Measurements from ENCODE around the gene CHRNB4.

Gene CHRNB4

DNA sequence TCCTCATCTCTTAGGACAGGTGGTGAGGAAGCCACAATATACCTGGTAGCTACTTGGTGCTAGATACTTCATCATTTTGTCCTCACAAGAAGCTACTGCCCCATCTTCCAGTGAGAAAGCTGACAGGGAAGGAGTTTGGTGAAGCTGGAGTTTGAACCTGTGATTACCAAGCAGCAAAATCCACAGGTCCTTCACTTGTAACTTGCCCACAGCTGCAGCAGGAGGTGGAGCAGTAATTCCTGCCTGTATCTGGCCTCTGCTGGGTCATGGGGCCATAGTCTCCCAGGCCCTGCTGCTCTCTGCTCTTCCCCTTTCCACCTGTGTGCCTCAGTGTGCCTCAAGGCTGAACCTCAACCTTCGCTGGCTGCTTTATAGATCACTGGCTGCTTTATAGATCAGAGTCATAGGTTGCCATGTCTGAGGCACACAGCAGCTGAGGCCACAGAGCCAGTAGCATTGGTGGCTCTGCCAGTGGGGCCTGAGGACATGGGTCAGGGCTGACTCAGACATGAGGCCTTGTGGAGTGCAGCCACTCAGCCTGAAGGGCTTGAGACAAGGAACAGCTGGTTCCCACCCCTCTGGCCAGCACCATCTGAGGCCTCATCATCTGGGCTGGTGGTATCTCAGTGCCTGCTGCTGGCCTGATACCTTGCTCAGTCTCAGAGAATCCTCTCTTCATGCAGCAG, 11.1 kb upstream of the CHRNB4 start:
- H3K4me3 ChIP-seq, result no peak overlapping the region
- H3K9me3 ChIP-seq, result no peaks in the 10 kb centered on the region
- no peaks in the 10 kb centered on the region for H3K36me3 ChIP-seq
- H3K4me1 ChIP-seq, result no peaks in the 10 kb centered on the region
- DNase-seq, result no peak
- TF ChIP-seq, protein P1, sequence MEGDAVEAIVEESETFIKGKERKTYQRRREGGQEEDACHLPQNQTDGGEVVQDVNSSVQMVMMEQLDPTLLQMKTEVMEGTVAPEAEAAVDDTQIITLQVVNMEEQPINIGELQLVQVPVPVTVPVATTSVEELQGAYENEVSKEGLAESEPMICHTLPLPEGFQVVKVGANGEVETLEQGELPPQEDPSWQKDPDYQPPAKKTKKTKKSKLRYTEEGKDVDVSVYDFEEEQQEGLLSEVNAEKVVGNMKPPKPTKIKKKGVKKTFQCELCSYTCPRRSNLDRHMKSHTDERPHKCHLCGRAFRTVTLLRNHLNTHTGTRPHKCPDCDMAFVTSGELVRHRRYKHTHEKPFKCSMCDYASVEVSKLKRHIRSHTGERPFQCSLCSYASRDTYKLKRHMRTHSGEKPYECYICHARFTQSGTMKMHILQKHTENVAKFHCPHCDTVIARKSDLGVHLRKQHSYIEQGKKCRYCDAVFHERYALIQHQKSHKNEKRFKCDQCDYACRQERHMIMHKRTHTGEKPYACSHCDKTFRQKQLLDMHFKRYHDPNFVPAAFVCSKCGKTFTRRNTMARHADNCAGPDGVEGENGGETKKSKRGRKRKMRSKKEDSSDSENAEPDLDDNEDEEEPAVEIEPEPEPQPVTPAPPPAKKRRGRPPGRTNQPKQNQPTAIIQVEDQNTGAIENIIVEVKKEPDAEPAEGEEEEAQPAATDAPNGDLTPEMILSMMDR (IDR thresholded peaks at IDR 0.05), result no peak
- H3K27me3 ChIP-seq, result no peaks in the 10 kb centered on the region
- no peak overlapping the region for H3K27ac ChIP-seq
- intact Hi-C loops (cut with DNase I; ENCODE audit: low total_unique reads), result no loop called here

DNA sequence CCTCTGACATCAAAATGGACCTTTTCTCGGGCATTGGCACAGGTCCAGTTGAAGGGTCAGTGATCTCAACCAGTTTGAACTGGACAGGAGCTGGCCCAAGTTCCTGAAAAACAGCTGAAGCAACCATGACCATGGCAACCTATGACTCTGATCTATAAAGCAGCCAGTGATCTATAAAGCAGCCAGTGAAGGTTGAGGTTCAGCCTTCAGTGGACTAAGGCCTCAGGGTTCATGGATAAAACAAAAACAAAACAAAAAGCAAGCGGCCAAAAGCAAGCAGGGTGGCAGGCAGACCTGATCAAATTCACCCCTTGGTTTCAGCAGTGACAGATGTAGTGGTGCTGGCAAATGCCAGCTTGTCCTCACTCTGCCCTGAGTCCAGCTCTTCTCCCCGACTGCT, 10.0 kb upstream of the CHRNB4 start:
- no peaks in the 10 kb centered on the region for H3K36me3 ChIP-seq
- no peaks in the 10 kb centered on the region for H3K4me1 ChIP-seq
- TF ChIP-seq, protein P1 (IDR thresholded peaks at IDR 0.05), result no peak
- H3K27ac ChIP-seq, result no peak overlapping the region
- no peak for DNase-seq
- intact Hi-C loops (cut with DNase I; ENCODE audit: low total_unique reads), result no loop called here
- H3K9me3 ChIP-seq, result no peaks in the 10 kb centered on the region
- H3K27me3 ChIP-seq, result no peaks in the 10 kb centered on the region
- H3K4me3 ChIP-seq, result no peak overlapping the region

DNA sequence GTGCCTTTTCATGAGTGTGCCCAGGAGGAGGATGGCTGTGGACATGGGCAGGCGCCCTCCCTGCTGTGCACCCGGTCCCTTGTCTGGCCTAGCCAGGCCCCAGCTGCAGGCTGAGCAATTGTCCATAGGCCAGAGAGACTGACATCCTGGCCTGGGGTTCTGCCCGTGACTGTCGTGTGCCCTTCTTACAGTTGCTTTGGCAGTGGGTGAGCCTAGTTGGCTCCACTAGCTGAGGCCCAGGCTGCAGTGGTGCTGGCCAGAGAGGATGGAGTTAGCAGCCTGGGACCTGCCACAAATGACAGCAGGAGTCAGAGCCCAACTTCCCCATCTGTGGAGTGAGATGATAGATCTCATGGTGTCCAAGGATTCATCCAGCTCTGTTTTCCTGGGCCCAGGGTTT, 9.0 kb upstream of the CHRNB4 start:
- intact Hi-C loops (cut with DNase I; ENCODE audit: low total_unique reads), result no loop called here
- H3K36me3 ChIP-seq, result no peaks in the 10 kb centered on the region
- DNase-seq, result no peak
- H3K27ac ChIP-seq, result no peak overlapping the region
- H3K9me3 ChIP-seq, result no peaks in the 10 kb centered on the region
- TF ChIP-seq, protein P1 (IDR thresholded peaks at IDR 0.05), result no peak
- H3K4me1 ChIP-seq, result no peaks in the 10 kb centered on the region
- H3K4me3 ChIP-seq, result no peak overlapping the region
- H3K27me3 ChIP-seq, result no peaks in the 10 kb centered on the region

DNA sequence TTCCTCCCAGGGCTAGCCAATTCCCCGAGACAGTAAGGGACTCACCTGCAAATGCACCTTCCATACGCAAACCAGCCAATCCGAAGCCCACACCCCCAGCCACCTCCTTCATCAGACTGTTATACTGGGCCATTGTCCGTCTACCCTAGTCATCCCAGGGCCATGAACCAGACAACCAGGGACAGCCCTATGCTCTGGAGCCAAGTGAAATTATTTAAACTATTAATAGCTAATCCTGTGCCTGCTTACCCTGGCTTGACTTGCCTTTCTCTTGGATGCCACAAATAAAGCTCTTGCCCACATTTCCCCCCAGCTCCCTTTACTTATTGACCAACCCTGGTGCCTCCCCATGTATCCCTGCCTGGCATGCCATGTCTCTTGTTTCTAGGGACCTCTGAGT, 4.0 kb upstream of the CHRNB4 start:
- H3K4me1 ChIP-seq, result peaks cover 0 to 13% (median 11%) of the 10 kb centered on the region in 4 donors
- H3K27me3 ChIP-seq, result peaks cover 0 to 14% of the 10 kb centered on the region in 2 donors
- H3K36me3 ChIP-seq, result no peaks in the 10 kb centered on the region
- no peak for DNase-seq
- H3K9me3 ChIP-seq, result no peaks in the 10 kb centered on the region
- no peak overlapping the region for H3K4me3 ChIP-seq
- TF ChIP-seq, protein P1 (IDR thresholded peaks at IDR 0.05), result no peak
- intact Hi-C loops (cut with DNase I; ENCODE audit: low total_unique reads), result no loop called here
- H3K27ac ChIP-seq, result no peak overlapping the region

DNA sequence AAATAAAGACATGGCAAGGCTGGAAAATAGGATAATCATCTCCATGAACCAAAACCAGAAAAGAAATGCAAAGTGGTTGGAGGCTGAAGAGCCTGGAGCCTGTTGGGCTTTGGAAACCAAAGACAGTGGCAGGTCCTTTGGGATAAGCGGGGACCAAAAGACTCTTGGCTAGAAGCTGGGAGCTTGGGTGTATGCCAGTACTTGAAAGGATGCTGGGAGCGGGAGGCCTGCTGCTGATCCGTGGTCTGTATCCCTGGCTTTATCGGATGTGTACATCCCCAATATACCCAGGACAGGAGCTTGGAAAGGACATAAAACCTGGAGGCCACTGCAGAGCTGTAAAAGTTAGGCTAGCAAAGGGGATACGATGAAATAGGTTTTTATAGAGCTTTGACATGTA, 1.3 kb upstream of the CHRNB4 start:
- H3K4me3 ChIP-seq, result no peak overlapping the region
- no peak for DNase-seq
- TF ChIP-seq, protein P1 (IDR thresholded peaks at IDR 0.05), result no peak
- H3K27ac ChIP-seq, result no peak overlapping the region
- H3K9me3 ChIP-seq, result no peaks in the 10 kb centered on the region
- H3K36me3 ChIP-seq, result no peaks in the 10 kb centered on the region
- H3K4me1 ChIP-seq, result peaks cover 0 to 13% (median 11%) of the 10 kb centered on the region in 4 donors
- intact Hi-C loops (cut with DNase I; ENCODE audit: low total_unique reads), result no loop called here
- H3K27me3 ChIP-seq, result peaks cover 0 to 34% of the 10 kb centered on the region in 2 donors

All from tibial artery (tissue), 4 donors.